A673 (cell line): ENCODE measurements around the gene ANGPT4. TPM values are rescaled to one million over a fixed set of nuclear protein-coding genes. Genes with fewer than 3 reads are reported as not detected.
A peak's percentile ranks its signal among the peaks of the same experiment; 100 is the strongest.

Experiments
- BruUV-seq: library from RNA; stranded (reverse); fragments of 400-500 nt; replicated peaks from 2 replicates; lab custom pipeline; 2021; lab: Mats Ljungman, UMichigan
- CTCF ChIA-PET: fragments of 300-600 bp; sonication (Branson Sonifier 250); formaldehyde crosslinking; loops from one replicate; lab custom pipeline; 2022; ENCODE audit warnings: antibody characterized with exemption; lab: Charles Lee
- POLR2A ChIA-PET: fragments of 300-600 bp; sonication (Branson Sonifier 250); formaldehyde crosslinking; loops from one replicate; lab custom pipeline; 2022; ENCODE audit warnings: antibody characterized with exemption; ENCODE audit not compliant: low non-redundant PET; lab: Charles Lee
- DNase-seq: peaks from one replicate; pipeline ENCODE4 v3.0.0-alpha.2; 2015; ENCODE audit warnings: low spot score
- H3K27ac ChIP-seq: fragments of 200-600 bp; sonication (generic); 2 replicates; pipeline ENCODE4 v1.5.1; 2016; ENCODE audit warnings: mixed run types, low read depth, mild to moderate bottlenecking, mixed read lengths, antibody characterized with exemption, low read length; ENCODE audit not compliant: poor library complexity, severe bottlenecking
- H3K27me3 ChIP-seq: fragments of 200-600 bp; sonication (generic); replicated peaks from 2 replicates; pipeline ENCODE4 v1.6.1; 2017; ENCODE audit warnings: mixed run types, low read depth, mild to moderate bottlenecking, mixed read lengths, antibody characterized with exemption, low read length; ENCODE audit not compliant: insufficient read depth, poor library complexity
- H3K36me3 ChIP-seq: fragments of 200-600 bp; sonication (generic); 2 replicates; pipeline ENCODE4 v1.6.1; 2016; ENCODE audit warnings: mixed run types, mild to moderate bottlenecking, mixed read lengths, antibody characterized with exemption, low read length; ENCODE audit not compliant: insufficient read depth, poor library complexity, severe bottlenecking
- H3K4me1 ChIP-seq: fragments of 200-600 bp; sonication (generic); 2 replicates; pipeline ENCODE4 v1.6.1; 2017; ENCODE audit warnings: mixed run types, mild to moderate bottlenecking, mixed read lengths, antibody characterized with exemption, low read length; ENCODE audit not compliant: insufficient read depth, poor library complexity, severe bottlenecking
- H3K4me3 ChIP-seq: fragments of 200-600 bp; sonication (generic); 2 replicates; pipeline ENCODE4 v1.5.1; 2016; ENCODE audit warnings: low read depth, mixed run types, mild to moderate bottlenecking, mixed read lengths, low read length; ENCODE audit not compliant: poor library complexity, severe bottlenecking
- H3K9me3 ChIP-seq: fragments of 200-600 bp; sonication (generic); 2 replicates; pipeline ENCODE4 v1.6.1; 2016; ENCODE audit warnings: mixed run types, low read depth, mild to moderate bottlenecking, mixed read lengths, antibody characterized with exemption, low read length; ENCODE audit not compliant: poor library complexity, severe bottlenecking
- CTCF ChIP-seq: fragments of 300-800, 200-600 bp; sonication (generic); conservative IDR thresholded peaks from 2 replicates; pipeline ENCODE4 v1.5.1; 2017; ENCODE audit warnings: low read depth, mild to moderate bottlenecking, antibody characterized with exemption, low read length, moderate library complexity, mixed read lengths
- EZH2 ChIP-seq: fragments of 200-600 bp; sonication (generic); IDR thresholded peaks from 2 replicates; pipeline ENCODE4 v1.6.1; 2017; ENCODE audit warnings: borderline replicate concordance, low read depth, mild to moderate bottlenecking, mixed read lengths, antibody characterized with exemption, low read length; ENCODE audit not compliant: poor library complexity, severe bottlenecking
- intact Hi-C: fragments of 100-400 bp; cut with micrococcal nuclease; formaldehyde crosslinking; loops from one replicate; pipeline ENCODE4 v1.10.0; 2022; ENCODE audit not compliant: unreplicated experiment
- total RNA-seq: library from RNA; stranded (reverse); gene quantifications from 2 replicates; pipeline ENCODE4 v1.2.3, GENCODE V29; 2021

ANGPT4 gene
- total RNA-seq, 1 experiment from 2014 or later = not detected

DNA sequence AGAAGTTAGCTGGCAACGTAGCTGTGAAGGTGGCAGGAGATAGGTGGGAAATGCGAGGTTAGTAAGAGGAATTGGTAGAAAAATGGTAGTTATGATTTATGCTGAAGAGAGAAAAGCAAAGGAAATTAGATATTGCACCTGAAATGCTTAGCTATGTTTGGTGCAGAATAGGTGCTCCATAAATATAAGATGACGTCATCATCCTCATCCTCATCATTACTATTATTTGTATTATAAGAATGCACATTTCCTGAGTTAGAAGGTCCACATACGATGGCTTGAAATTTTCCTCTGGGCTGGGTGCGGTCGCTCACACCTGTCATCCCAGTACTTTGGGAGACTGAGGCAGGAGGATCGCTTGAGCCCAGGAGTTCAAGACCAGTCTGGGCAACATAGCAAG, 39.5 kb upstream of the ANGPT4 start:
- intact Hi-C loops = loop anchor here (1.0 kb wide), 1 partner anchor 139 kb away; no protein-coding TSS in a partner anchor
- no peak for DNase-seq
- no peaks in the 10 kb centered on the region for H3K36me3 ChIP-seq
- no peak for TF ChIP-seq CTCF
- TF ChIP-seq EZH2 = no peak
- ChIA-PET CTCF (interaction anchor here (1.2 to 2.0 kb wide), 3 partner anchors 137 to 257 kb away, joined by 3 to 7 read pairs (median 4); no protein-coding TSS in a partner anchor), POLR2A (no interaction called here)
- BruUV-seq = no TSS peak
- no peak overlapping the region for H3K27ac ChIP-seq
- no peak overlapping the region for H3K4me3 ChIP-seq
- no peaks in the 10 kb centered on the region for H3K9me3 ChIP-seq
- peaks cover 27% of the 10 kb centered on the region for H3K27me3 ChIP-seq
- no peaks in the 10 kb centered on the region for H3K4me1 ChIP-seq

- Histone ChIP-seq H3K4me1 (no peaks in the 10 kb centered on the region), H3K9me3 (no peaks in the 10 kb centered on the region), H3K4me3 (no peak overlapping the region), H3K27me3 (peaks cover 22% of the 10 kb centered on the region), H3K27ac (no peak overlapping the region), H3K36me3 (no peaks in the 10 kb centered on the region)
- POLR2A ChIA-PET = no interaction called here
- no TSS peak for BruUV-seq
- no peak for DNase-seq
- intact Hi-C loops = no loop called here
- CTCF ChIA-PET = interaction anchor here (1.2 to 2.0 kb wide), 3 partner anchors 136 to 258 kb away, joined by 3 to 7 read pairs (median 4); no protein-coding TSS in a partner anchor
- no peak for TF ChIP-seq EZH2
Measured at GRCh38 chr20:955111-955510, 39.0 kb upstream of the ANGPT4 start.

DNA sequence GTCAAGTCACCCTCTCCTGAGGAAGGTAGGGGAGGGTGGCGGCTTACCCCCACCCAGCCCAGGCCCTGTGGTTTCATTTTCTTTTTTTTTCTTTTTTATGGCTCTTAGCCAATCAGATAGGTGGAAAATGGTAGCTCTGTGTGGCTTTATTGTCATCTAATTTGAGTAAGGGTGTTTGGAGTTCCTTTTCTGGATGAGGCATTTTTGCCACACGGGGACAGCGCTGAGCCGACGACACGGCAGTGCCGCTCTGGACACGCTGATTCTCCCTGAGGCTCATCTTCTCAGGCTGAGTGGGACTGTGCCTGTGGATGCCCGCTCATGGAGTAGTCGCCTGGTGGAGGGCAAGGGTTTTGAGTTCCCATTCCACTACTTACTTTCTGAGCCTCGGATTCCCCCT, 37.6 kb upstream of the ANGPT4 start:
- Histone ChIP-seq H3K4me1 (no peaks in the 10 kb centered on the region), H3K4me3 (no peak overlapping the region), H3K27me3 (peaks cover 17% of the 10 kb centered on the region), H3K27ac (no peak overlapping the region), H3K9me3 (no peaks in the 10 kb centered on the region), H3K36me3 (no peaks in the 10 kb centered on the region)
- TF ChIP-seq CTCF (peak; percentile 38), EZH2 (no peak)
- no TSS peak for BruUV-seq
- peak; percentile 40 for DNase-seq
- ChIA-PET POLR2A (no interaction called here), CTCF (interaction anchor here (0.6 kb wide), 1 partner anchor 194 kb away, joined by 4 read pairs; no protein-coding TSS in a partner anchor)
- intact Hi-C loops = no loop called here
